Smooth muscle cell (in vitro differentiated cells): Measurements from ENCODE around the gene MRPL22. TPM values are rescaled to one million over a fixed set of nuclear protein-coding genes. Genes with fewer than 3 reads are reported as not detected.
"Not testable (repeated sequence)": the region's sequence is repeated elsewhere in the genome, so short reads cannot be mapped to it uniquely, and the experiment has no call there.

Experiments used
- DNase-seq: peaks from one replicate; lab custom pipeline; 2025; ENCODE audit not compliant: unreplicated experiment; lab: John Stamatoyannopoulos, UW
- H2AFZ ChIP-seq: fragments of 200-600 bp; sonication (generic); 2 replicates; pipeline ENCODE4 v1.6.0; 2016; ENCODE audit warnings: antibody characterized with exemption, low read depth, mild to moderate bottlenecking
- H3F3A ChIP-seq: fragments of 200-600 bp; sonication (generic); 2 replicates; pipeline ENCODE4 v1.6.0; 2017; ENCODE audit warnings: antibody characterized with exemption, low read depth
- H3K27ac ChIP-seq: fragments of 200-600 bp; sonication (generic); 2 replicates; pipeline ENCODE4 v1.5.1; 2016; ENCODE audit warnings: low read depth, mild to moderate bottlenecking
- H3K27me3 ChIP-seq: fragments of 200-600 bp; sonication (generic); 2 replicates; pipeline ENCODE4 v1.6.1; 2016; ENCODE audit warnings: low read depth, mild to moderate bottlenecking
- H3K36me3 ChIP-seq: fragments of 200-600 bp; sonication (generic); 2 replicates; pipeline ENCODE4 v1.5.1; 2016; ENCODE audit warnings: low read depth
- H3K4me1 ChIP-seq: fragments of 200-600 bp; sonication (generic); 2 replicates; pipeline ENCODE4 v1.5.1; 2016; ENCODE audit warnings: low read depth
- H3K4me2 ChIP-seq: fragments of 200-600 bp; sonication (generic); 2 replicates; pipeline ENCODE4 v1.6.0; 2016; ENCODE audit warnings: mild to moderate bottlenecking
- H3K4me3 ChIP-seq: fragments of 200-600 bp; sonication (generic); 2 replicates; pipeline ENCODE4 v1.5.1; 2016; ENCODE audit warnings: mild to moderate bottlenecking
- H3K79me2 ChIP-seq: fragments of 200-600 bp; sonication (generic); 2 replicates; pipeline ENCODE4 v1.6.0; 2016; ENCODE audit warnings: low read depth, mild to moderate bottlenecking
- H3K9ac ChIP-seq: fragments of 200-600 bp; sonication (generic); 2 replicates; pipeline ENCODE4 v1.6.0; 2016; ENCODE audit warnings: low read depth
- H3K9me3 ChIP-seq: fragments of 200-600 bp; sonication (generic); replicated peaks from 2 replicates; pipeline ENCODE4 v1.5.1; 2016; ENCODE audit warnings: low read depth
- H4K20me1 ChIP-seq: fragments of 200-600 bp; sonication (generic); 2 replicates; pipeline ENCODE4 v1.6.0; 2016; ENCODE audit warnings: low read depth
- CTCF ChIP-seq: fragments of 200-600 bp; sonication (generic); IDR thresholded peaks from 2 replicates; pipeline ENCODE4 v1.5.1; 2017; ENCODE audit warnings: borderline replicate concordance, mild to moderate bottlenecking, antibody characterized with exemption; ENCODE audit not compliant: insufficient read depth, poor library complexity, severe bottlenecking
- WGBS: methylation state at CpG from one replicate; pipeline ENCODE4 v1.1.7; 2016; ENCODE audit warnings: low lambda C conversion rate; 5-methylcytosine and 5-hydroxymethylcytosine counted together
- polyA plus RNA-seq: library from polyadenylated mRNA; unstranded; fragments of >200 nt; fragmentation: Nextera tagmentation; extraction: Ambion mirVana; gene quantifications from 2 replicates; pipeline ENCODE4 v1.2.1, GENCODE V29; 2016
- total RNA-seq: library from RNA; depleted of rRNA; stranded (reverse); fragments of >200 nt; gene quantifications from 2 replicates; pipeline ENCODE4 v1.2.3, GENCODE V29; 2014

Gene MRPL22
- total and polyA plus RNA-seq, 2 experiments from 2014 or later, result 58.7 to 135 TPM

- no peak overlapping the region for H2AFZ ChIP-seq
- peaks cover 2% of the 10 kb centered on the region for H4K20me1 ChIP-seq
- DNase-seq, result no peak
These were observed 30.6 kb downstream of the MRPL22 start for GRCh38 chr5:154971501-154971900.

DNA sequence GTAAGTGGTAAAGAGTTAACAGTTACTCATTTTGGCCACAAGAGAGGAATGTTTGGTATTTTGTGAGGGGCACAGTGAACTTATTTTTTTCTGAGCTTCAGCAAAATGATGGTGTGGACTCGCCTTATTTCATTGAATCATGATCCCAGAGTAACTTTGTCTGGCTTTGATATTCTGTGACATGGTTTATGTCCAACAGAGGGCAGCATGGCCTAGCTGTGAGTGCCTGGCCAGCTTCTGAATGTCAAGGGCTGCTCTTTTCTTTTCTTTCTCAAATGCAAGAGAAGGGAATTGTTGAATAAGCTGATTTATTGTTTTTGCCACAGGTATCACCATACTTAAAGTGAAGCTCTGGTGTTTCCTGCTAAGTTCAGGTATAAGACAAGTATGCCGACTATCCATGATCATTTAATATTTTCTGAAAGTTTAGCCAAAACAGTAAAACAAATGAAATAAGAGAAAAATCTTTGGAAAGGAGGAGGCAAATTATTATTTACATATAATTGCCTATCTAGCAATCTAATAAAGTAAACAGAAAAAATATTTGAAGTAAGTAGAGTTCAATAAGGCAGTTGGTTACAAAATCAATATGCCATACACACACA lies 31.7 kb downstream of the MRPL22 start:
- Histone ChIP-seq H3K27me3 (no peaks in the 10 kb centered on the region), H3K4me1 (no peaks in the 10 kb centered on the region), H3K4me2 (no peak overlapping the region), H3F3A (no peaks in the 10 kb centered on the region), H3K79me2 (no peaks in the 10 kb centered on the region), H3K4me3 (no peak overlapping the region), H3K27ac (no peak overlapping the region), H2AFZ (no peak overlapping the region), H3K36me3 (peaks cover 6% of the 10 kb centered on the region), H3K9ac (no peak overlapping the region), H4K20me1 (no peaks in the 10 kb centered on the region), H3K9me3 (no peaks in the 10 kb centered on the region)
- 73% methylated on average over 2 of the region's 2 CpGs for WGBS
- no peak for DNase-seq
- TF ChIP-seq CTCF, result peak; percentile 72

More at GRCh38 chr5:154971501-154971900, 30.6 kb downstream of the MRPL22 start:
- Histone ChIP-seq H3K4me2 (no peak overlapping the region), H3K27me3 (no peaks in the 10 kb centered on the region), H3F3A (no peaks in the 10 kb centered on the region), H3K79me2 (no peaks in the 10 kb centered on the region), H3K4me3 (no peak overlapping the region), H3K9me3 (no peaks in the 10 kb centered on the region), H3K27ac (no peak overlapping the region), H3K9ac (no peak overlapping the region), H3K36me3 (peaks cover 7% of the 10 kb centered on the region), H3K4me1 (no peaks in the 10 kb centered on the region)
- TF ChIP-seq CTCF, result no peak
- 92% methylated on average over 2 of the region's 2 CpGs for WGBS

DNA sequence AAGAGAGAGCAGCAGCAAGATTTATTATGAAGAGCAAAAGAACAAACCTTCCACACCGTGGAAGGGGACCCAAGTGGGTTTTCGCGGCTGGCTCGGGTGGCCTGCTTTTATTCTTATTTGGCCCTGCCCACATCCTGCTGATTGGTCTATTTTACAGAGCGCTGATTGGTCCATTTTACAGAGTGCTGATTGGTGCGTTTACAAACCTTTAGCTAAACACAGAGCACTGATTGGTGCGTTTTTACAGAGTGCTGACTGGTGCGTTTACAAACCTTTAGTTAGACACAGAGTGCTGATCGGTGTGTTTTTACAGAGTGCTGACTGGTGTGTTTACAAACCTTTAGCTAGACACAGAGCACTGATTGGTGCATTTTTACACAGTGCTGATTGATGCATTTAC lies 35.2 kb downstream of the MRPL22 start:
- not testable (repeated sequence) for H3K27ac ChIP-seq, H3F3A ChIP-seq, H4K20me1 ChIP-seq, H3K9ac ChIP-seq, H3K4me1 ChIP-seq, H3K27me3 ChIP-seq, H3K4me2 ChIP-seq, H2AFZ ChIP-seq, H3K36me3 ChIP-seq, H3K79me2 ChIP-seq, H3K9me3 ChIP-seq, H3K4me3 ChIP-seq, DNase-seq
- 96% methylated on average over 9 of the region's 9 CpGs for WGBS

GRCh38 chr5:154977409-154977808 lies 36.5 kb downstream of the MRPL22 start:
- Histone ChIP-seq H3K79me2 (no peaks in the 10 kb centered on the region), H3K4me2 (no peak overlapping the region), H3K27me3 (no peaks in the 10 kb centered on the region), H2AFZ (no peak overlapping the region), H3K36me3 (no peaks in the 10 kb centered on the region), H3K4me1 (no peaks in the 10 kb centered on the region), H3K9ac (no peak overlapping the region), H3K27ac (no peak overlapping the region), H4K20me1 (no peaks in the 10 kb centered on the region), H3F3A (no peaks in the 10 kb centered on the region), H3K4me3 (no peak overlapping the region), H3K9me3 (no peaks in the 10 kb centered on the region)
- no peak for DNase-seq
- TF ChIP-seq CTCF, result no peak
- 71% methylated on average over 1 of the region's 1 CpG for WGBS

DNA sequence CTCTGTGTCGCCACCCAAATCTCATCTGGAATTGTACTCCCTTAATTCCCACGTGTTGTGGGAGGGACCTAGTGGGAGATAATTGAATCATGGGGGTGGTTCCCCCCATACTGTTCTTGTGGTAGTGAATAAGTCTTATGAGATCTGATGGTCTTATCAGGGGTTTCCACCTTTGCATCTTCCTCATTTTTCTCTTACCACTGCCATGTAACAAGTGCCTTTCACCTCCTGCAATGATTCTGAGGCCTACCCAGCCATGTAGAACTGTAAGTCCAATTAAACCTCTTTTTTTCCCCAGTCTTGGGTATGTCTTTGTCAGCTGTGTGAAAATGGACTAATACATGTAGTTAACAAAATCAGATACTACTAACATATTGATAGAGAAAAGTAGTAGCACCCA lies 37.4 kb downstream of the MRPL22 start:
- H3K9me3 ChIP-seq, H2AFZ ChIP-seq, H3K9ac ChIP-seq, H3K36me3 ChIP-seq, DNase-seq, H3K27me3 ChIP-seq, H3K4me1 ChIP-seq, H3K79me2 ChIP-seq, H3F3A ChIP-seq, H3K4me2 ChIP-seq, H3K4me3 ChIP-seq, H4K20me1 ChIP-seq, H3K27ac ChIP-seq: not testable (repeated sequence)
- WGBS, result 86% methylated on average over 2 of the region's 2 CpGs
